OCI-LY7 (cell line): ENCODE measurements around the gene FBXO7. TPM values are rescaled to one million over a fixed set of nuclear protein-coding genes. Genes with fewer than 3 reads are reported as not detected.
A peak's percentile ranks its signal among the peaks of the same experiment; 100 is the strongest.

Experiments used
- BruUV-seq: library from RNA; stranded (reverse); fragments of 400-500 nt; replicated peaks from 2 replicates; lab custom pipeline; 2021; lab: Mats Ljungman, UMichigan
- CTCF ChIA-PET: fragments of 300-600 bp; sonication (Branson Sonifier 250); formaldehyde crosslinking; loops from one replicate; lab custom pipeline; 2022; ENCODE audit warnings: antibody characterized with exemption; ENCODE audit not compliant: unreplicated experiment; lab: Charles Lee
- POLR2A ChIA-PET: fragments of 300-600 bp; sonication (Branson Sonifier 250); formaldehyde crosslinking; loops from one replicate; lab custom pipeline; 2022; ENCODE audit warnings: antibody characterized with exemption; lab: Charles Lee
- DNase-seq: peaks from one replicate; pipeline ENCODE4 v3.0.0-alpha.2; 2015; ENCODE audit warnings: low spot score
- H2AFZ ChIP-seq: fragments of 200-600 bp; sonication (generic), shearing (Covaris generic); 2 replicates; pipeline ENCODE4 v1.6.1; 2014; ENCODE audit warnings: mild to moderate bottlenecking, antibody characterized with exemption, low read length, moderate library complexity
- H3K27ac ChIP-seq: fragments of 200-600 bp; sonication (generic); 2 replicates; pipeline ENCODE4 v1.5.1; 2014; ENCODE audit warnings: mixed run types, low read depth, mild to moderate bottlenecking, moderate library complexity, low read length, inconsistent platforms; ENCODE audit not compliant: poor library complexity, severe bottlenecking
- H3K36me3 ChIP-seq: fragments of 200-600 bp; sonication (generic); 2 replicates; pipeline ENCODE4 v1.6.1; 2014; ENCODE audit warnings: mild to moderate bottlenecking, antibody characterized with exemption, low read length, moderate library complexity, mixed read lengths; ENCODE audit not compliant: insufficient read depth
- H3K4me1 ChIP-seq: fragments of 200-600 bp; sonication (generic); 2 replicates; pipeline ENCODE4 v1.5.1; 2014; ENCODE audit warnings: mild to moderate bottlenecking, low read length; ENCODE audit not compliant: insufficient read depth, poor library complexity, severe bottlenecking
- H3K4me2 ChIP-seq: fragments of 200-600 bp; sonication (generic); 2 replicates; pipeline ENCODE4 v1.6.1; 2014; ENCODE audit warnings: mild to moderate bottlenecking, low read length
- H3K4me3 ChIP-seq: fragments of 200-600 bp; sonication (generic); 2 replicates; pipeline ENCODE4 v1.5.1; 2014; ENCODE audit warnings: mild to moderate bottlenecking, low read depth, low read length; ENCODE audit not compliant: poor library complexity, severe bottlenecking
- H3K79me2 ChIP-seq: fragments of 200-600 bp; sonication (generic); 2 replicates; pipeline ENCODE4 v1.6.1; 2016; ENCODE audit warnings: low read depth, mild to moderate bottlenecking, low read length, moderate library complexity, mixed read lengths; ENCODE audit not compliant: insufficient read depth
- H3K9me2 ChIP-seq: fragments of 200-600 bp; sonication (generic); 2 replicates; pipeline ENCODE4 v1.6.1; 2016; ENCODE audit warnings: mild to moderate bottlenecking, low read length, mixed read lengths; ENCODE audit not compliant: insufficient read depth
- H3K9me3 ChIP-seq: fragments of 200-600 bp; sonication (generic); 2 replicates; pipeline ENCODE4 v1.6.1; 2014; ENCODE audit warnings: mild to moderate bottlenecking, mixed run types, low read length, mixed read lengths
- H4K20me1 ChIP-seq: fragments of 200-600 bp; sonication (generic); 2 replicates; pipeline ENCODE4 v1.6.1; 2014; ENCODE audit warnings: mild to moderate bottlenecking, antibody characterized with exemption, low read length, moderate library complexity, mixed read lengths; ENCODE audit not compliant: insufficient read depth
- CTCF ChIP-seq: fragments of 200-600 bp; sonication (generic); conservative IDR thresholded peaks from 2 replicates; pipeline ENCODE4 v1.5.1; 2014; ENCODE audit warnings: mild to moderate bottlenecking, antibody characterized with exemption, low read length, moderate library complexity, mixed read lengths
- EZH2phosphoT487 ChIP-seq: fragments of 200-600 bp; sonication (generic); IDR thresholded peaks from 2 replicates; pipeline ENCODE4 v1.6.1; 2018; ENCODE audit warnings: low read depth, borderline replicate concordance, mild to moderate bottlenecking, mixed run types, antibody characterized with exemption, low read length, moderate library complexity, mixed read lengths
- intact Hi-C: fragments of 100-400 bp; cut with micrococcal nuclease; formaldehyde crosslinking; loops from one replicate; pipeline ENCODE4 v1.10.0; 2022; ENCODE audit not compliant: unreplicated experiment
- total RNA-seq, 2 experiments: library from RNA; depleted of rRNA in 1 of 2; stranded (reverse); fragments of >200 nt in 1 of 2; shearing (Covaris generic) in 1 of 2; gene quantifications; 2 replicates each; pipeline ENCODE4 v1.2.3, GENCODE V29; 2014 to 2022

FBXO7 gene
- total RNA-seq, 2 experiments from 2014 or later = 73.8 to 81.9 TPM

GRCh38 chr22:32473388-32473952, 1.1 kb upstream of the FBXO7 start:
- TF ChIP-seq CTCF (peak; percentile 91), EZH2phosphoT487 (no peak)
- Histone ChIP-seq H4K20me1 (peaks cover 24% of the 10 kb centered on the region), H3K27ac (peak overlapping the region; percentile 65), H3K9me2 (no peaks in the 10 kb centered on the region), H3K36me3 (no peaks in the 10 kb centered on the region), H3K4me2 (peak overlapping the region; percentile 98), H3K9me3 (no peaks in the 10 kb centered on the region), H3K4me1 (peaks cover 23% of the 10 kb centered on the region), H3K4me3 (peak overlapping the region; percentile 93), H2AFZ (peak overlapping the region; percentile 78; the same call in 1 of the 2 replicates), H3K79me2 (peaks cover 35% of the 10 kb centered on the region)
- peak; percentile 69 for DNase-seq
- intact Hi-C loops = loop anchor here (1.0 to 10.0 kb wide), 5 partner anchors 61 to 979 kb away; partner anchors contain the start of genes RFPL2, RTCB and SFI1
- CTCF ChIA-PET = no interaction called here
- POLR2A ChIA-PET = interaction anchor here (0.5 to 0.6 kb wide), 5 partner anchors 109 to 1433 kb away, joined by 3 to 5 read pairs (median 4); no protein-coding TSS in a partner anchor
- no TSS peak for BruUV-seq

GRCh38 chr22:32475468-32476010, 928 bp downstream of the FBXO7 start:
- peak overlapping the region; percentile 98 for H3K4me2 ChIP-seq
- intact Hi-C loops = loop anchor here (5.0 to 10.0 kb wide), 4 partner anchors 271 to 981 kb away; partner anchors contain the start of genes DEPDC5, PRR14L, RFPL2 and SFI1
- TSS peak; percentile 59 for BruUV-seq
- ChIA-PET CTCF (no interaction called here), POLR2A (interaction anchor here (0.6 to 1.4 kb wide), 5 partner anchors 11 to 1499 kb away, joined by 3 to 5 read pairs (median 3); partner anchors contain the start of gene RTCB)
- peaks cover 24% of the 10 kb centered on the region for H4K20me1 ChIP-seq
- H3K79me2 ChIP-seq = peaks cover 53% of the 10 kb centered on the region
- H3K36me3 ChIP-seq = peaks cover 15% of the 10 kb centered on the region
- no peak for TF ChIP-seq CTCF
- no peak for TF ChIP-seq EZH2phosphoT487
- H3K9me3 ChIP-seq = no peaks in the 10 kb centered on the region
- no peaks in the 10 kb centered on the region for H3K9me2 ChIP-seq
- H3K4me3 ChIP-seq = peak overlapping the region; percentile 93
- peaks cover 33% of the 10 kb centered on the region for H3K4me1 ChIP-seq
- peak overlapping the region; percentile 65 for H3K27ac ChIP-seq
- DNase-seq = no peak
- H2AFZ ChIP-seq = peak overlapping the region; percentile 78; the same call in 1 of the 2 replicates
